Measurements from ENCODE around the gene SPHKAP. TPM values are rescaled to one million over a fixed set of nuclear protein-coding genes. Genes with fewer than 3 reads are reported as not detected.

SPHKAP gene
- total RNA-seq, 2 donors from 2014 or later: 0.08 to 0.10 TPM

DNA sequence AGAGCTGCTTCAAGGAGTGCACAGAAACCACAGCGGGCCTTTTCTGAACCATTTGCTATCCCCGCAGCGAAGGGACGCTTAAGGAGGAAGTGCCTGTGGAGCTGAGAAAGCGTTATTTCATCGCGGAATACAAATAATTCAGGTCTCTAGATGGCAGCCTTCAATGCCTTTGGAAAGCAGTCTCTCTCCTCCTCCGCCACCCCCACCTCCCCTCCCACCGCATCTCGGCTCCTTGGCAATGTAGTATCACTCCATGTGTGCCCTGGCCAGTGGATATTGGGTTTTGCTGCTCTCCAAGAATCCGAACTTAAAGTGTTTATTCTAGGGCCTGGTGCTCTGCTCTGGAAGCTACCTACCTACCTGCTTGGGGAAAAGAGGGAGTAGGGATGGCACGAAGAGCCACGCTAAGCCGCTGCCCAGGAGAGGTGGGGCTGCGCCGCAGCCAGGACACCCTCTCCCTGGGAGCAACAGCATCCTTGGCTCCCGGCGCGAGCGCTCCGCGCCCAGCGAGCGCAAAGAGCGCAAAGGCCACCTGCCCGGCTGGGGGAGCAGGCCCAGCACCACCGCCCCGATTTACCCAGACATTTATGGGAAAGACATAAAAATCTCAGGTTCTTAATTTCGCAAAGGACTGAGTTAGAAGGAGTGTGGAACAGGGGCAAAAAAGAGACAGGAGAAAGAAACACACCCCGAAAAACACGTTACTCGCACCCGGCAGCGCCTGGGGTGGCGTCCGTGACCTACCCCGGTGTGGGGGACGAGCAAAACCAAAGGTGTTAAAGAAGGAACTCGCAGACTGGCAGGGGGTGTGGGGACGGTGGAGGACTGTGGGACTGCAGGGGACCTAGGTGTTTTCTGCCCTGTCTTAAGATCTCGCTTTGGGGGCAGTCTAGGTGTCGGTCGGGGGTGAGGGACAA, 1.0 kb downstream of the SPHKAP start:
- TF ChIP-seq, protein P1, sequence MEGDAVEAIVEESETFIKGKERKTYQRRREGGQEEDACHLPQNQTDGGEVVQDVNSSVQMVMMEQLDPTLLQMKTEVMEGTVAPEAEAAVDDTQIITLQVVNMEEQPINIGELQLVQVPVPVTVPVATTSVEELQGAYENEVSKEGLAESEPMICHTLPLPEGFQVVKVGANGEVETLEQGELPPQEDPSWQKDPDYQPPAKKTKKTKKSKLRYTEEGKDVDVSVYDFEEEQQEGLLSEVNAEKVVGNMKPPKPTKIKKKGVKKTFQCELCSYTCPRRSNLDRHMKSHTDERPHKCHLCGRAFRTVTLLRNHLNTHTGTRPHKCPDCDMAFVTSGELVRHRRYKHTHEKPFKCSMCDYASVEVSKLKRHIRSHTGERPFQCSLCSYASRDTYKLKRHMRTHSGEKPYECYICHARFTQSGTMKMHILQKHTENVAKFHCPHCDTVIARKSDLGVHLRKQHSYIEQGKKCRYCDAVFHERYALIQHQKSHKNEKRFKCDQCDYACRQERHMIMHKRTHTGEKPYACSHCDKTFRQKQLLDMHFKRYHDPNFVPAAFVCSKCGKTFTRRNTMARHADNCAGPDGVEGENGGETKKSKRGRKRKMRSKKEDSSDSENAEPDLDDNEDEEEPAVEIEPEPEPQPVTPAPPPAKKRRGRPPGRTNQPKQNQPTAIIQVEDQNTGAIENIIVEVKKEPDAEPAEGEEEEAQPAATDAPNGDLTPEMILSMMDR (IDR thresholded peaks at IDR 0.05): no peak

GRCh38 chr2:228167290-228167689, 14.2 kb downstream of the SPHKAP start:
- Histone ChIP-seq H3K9ac (ENCODE audit: low read depth in 2 of 2, low read length in 2 of 2) (no peak overlapping the region), H3K4me3 (no peak overlapping the region), H3K9me3 (no peaks in the 10 kb centered on the region), H3K4me1 (no peaks in the 10 kb centered on the region), H3K27ac (no peak overlapping the region), H3K27me3 (no peaks in the 10 kb centered on the region), H3K36me3 (no peaks in the 10 kb centered on the region)
- DNase-seq: no peak
- intact Hi-C loops (cut with DNase I): no loop called here
- TF ChIP-seq, protein P1 (IDR thresholded peaks at IDR 0.05): no peak

More for the DNA sequence above, 1.0 kb downstream of the SPHKAP start:
- Histone ChIP-seq H3K4me1 (no peaks in the 10 kb centered on the region), H3K27me3 (no peaks in the 10 kb centered on the region), H3K4me3 (no peak overlapping the region), H3K27ac (no peak overlapping the region), H3K36me3 (no peaks in the 10 kb centered on the region), H3K9ac (ENCODE audit: low read depth in 2 of 2, low read length in 2 of 2) (no peak overlapping the region), H3K9me3 (no peaks in the 10 kb centered on the region)
- no peak for DNase-seq
- intact Hi-C loops (cut with DNase I): no loop called here

DNA sequence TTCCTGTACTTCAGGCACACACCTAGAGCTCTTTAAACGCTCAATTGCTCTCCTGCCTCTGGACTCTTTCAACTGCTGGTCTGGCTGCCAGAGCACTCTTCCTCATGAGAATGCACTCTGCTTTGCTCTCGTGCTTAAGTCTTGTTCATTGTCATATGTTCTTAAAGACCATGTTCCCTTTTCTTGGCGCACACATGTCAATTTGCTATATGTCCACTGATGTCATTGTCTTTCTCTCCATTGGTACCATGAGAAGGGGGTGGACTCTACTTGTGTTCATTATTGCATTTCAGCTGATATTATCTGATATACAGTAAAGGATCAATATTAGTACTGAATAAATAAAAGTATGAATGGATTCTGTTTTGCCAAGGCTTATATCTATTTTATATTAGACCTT, 16.8 kb downstream of the SPHKAP start:
- no peaks in the 10 kb centered on the region for H3K4me1 ChIP-seq
- no peaks in the 10 kb centered on the region for H3K9me3 ChIP-seq
- DNase-seq: no peak
- no peak overlapping the region for H3K9ac ChIP-seq (ENCODE audit: low read depth in 2 of 2, low read length in 2 of 2)
- H3K27me3 ChIP-seq: no peaks in the 10 kb centered on the region
- no peaks in the 10 kb centered on the region for H3K36me3 ChIP-seq
- no peak overlapping the region for H3K4me3 ChIP-seq
- intact Hi-C loops (cut with DNase I): no loop called here
- TF ChIP-seq, protein P1 (IDR thresholded peaks at IDR 0.05): no peak
- H3K27ac ChIP-seq: no peak overlapping the region

DNA sequence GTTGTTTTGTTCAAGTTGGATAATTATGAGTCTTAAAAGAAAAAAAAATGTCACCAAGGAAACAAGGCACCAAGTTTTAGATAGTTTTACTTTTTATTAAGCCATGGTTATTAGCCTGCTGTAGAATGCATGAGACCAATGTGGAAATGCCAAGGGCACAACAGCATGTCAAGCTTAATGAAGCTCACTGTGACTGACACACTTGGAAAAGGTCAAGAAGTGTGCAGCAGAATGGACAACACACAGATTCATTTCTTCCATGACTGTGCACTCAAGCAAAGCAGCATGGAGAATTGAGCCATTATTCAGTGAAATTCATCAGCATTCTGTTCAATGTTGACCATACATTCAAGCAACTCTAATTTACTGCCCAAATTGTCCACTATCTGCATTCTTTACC, 23.6 kb downstream of the SPHKAP start:
- Histone ChIP-seq H3K4me3 (no peak overlapping the region), H3K9ac (ENCODE audit: low read depth in 2 of 2, low read length in 2 of 2) (no peak overlapping the region), H3K36me3 (no peaks in the 10 kb centered on the region), H3K27ac (no peak overlapping the region), H3K9me3 (no peaks in the 10 kb centered on the region), H3K27me3 (no peaks in the 10 kb centered on the region), H3K4me1 (no peaks in the 10 kb centered on the region)
- intact Hi-C loops (cut with DNase I): no loop called here
- no peak for DNase-seq
- TF ChIP-seq, protein P1 (IDR thresholded peaks at IDR 0.05): no peak

GRCh38 chr2:228144961-228145360, 36.5 kb downstream of the SPHKAP start:
- Histone ChIP-seq H3K36me3 (no peaks in the 10 kb centered on the region), H3K9me3 (no peaks in the 10 kb centered on the region), H3K9ac (ENCODE audit: low read depth in 2 of 2, low read length in 2 of 2) (no peak overlapping the region), H3K4me1 (no peaks in the 10 kb centered on the region), H3K27me3 (no peaks in the 10 kb centered on the region), H3K27ac (no peak overlapping the region), H3K4me3 (no peak overlapping the region)
- TF ChIP-seq, protein P1 (IDR thresholded peaks at IDR 0.05): no peak
- intact Hi-C loops (cut with DNase I): no loop called here
- no peak for DNase-seq

All from colonic mucosa (tissue), 4 donors.